PC-9 (cell line): Measurements from ENCODE around the gene MAP2K2. TPM values are rescaled to one million over a fixed set of nuclear protein-coding genes. Genes with fewer than 3 reads are reported as not detected.

Experiments used
- BruUV-seq: library from RNA; stranded (reverse); fragments of 400-500 nt; replicated peaks from 2 replicates; lab custom pipeline; 2021; lab: Mats Ljungman, UMichigan
- CTCF ChIA-PET: fragments of 300-600 bp; sonication (Branson Sonifier 250); formaldehyde crosslinking; loops from one replicate; lab custom pipeline; 2022; ENCODE audit warnings: antibody characterized with exemption; lab: Charles Lee
- POLR2A ChIA-PET: fragments of 300-600 bp; sonication (Branson Sonifier 250); formaldehyde crosslinking; loops from one replicate; lab custom pipeline; 2022; ENCODE audit warnings: antibody characterized with exemption; ENCODE audit not compliant: unreplicated experiment; lab: Charles Lee
- DNase-seq, 2 experiments: peaks; one replicate each; pipeline versions ENCODE4 v3.0.0 to v3.0.0-alpha.2; 2015 to 2022; ENCODE audit warnings: mixed read lengths in 1 of 2
- H2AFZ ChIP-seq: fragments of 200-600 bp; sonication (generic); 2 replicates; pipeline ENCODE4 v1.8.1; 2017; ENCODE audit warnings: antibody characterized with exemption
- H3F3A ChIP-seq: fragments of 200-600 bp; sonication (generic); 2 replicates; pipeline ENCODE4 v1.8.1; 2017; ENCODE audit warnings: antibody characterized with exemption, mild to moderate bottlenecking, low read depth; ENCODE audit not compliant: insufficient read depth
- H3K27ac ChIP-seq: fragments of 200-600 bp; sonication (generic); 2 replicates; pipeline ENCODE4 v1.6.1; 2016; ENCODE audit warnings: mixed run types
- H3K27me3 ChIP-seq: fragments of 200-600 bp; sonication (generic); 2 replicates; pipeline ENCODE4 v1.6.1; 2016; ENCODE audit warnings: low read depth, mixed run types; ENCODE audit not compliant: insufficient read depth
- H3K36me3 ChIP-seq: fragments of 200-600 bp; sonication (generic); 2 replicates; pipeline ENCODE4 v1.6.1; 2016; ENCODE audit warnings: low read depth, mixed run types
- H3K4me1 ChIP-seq: fragments of 200-600 bp; sonication (generic); replicated peaks from 2 replicates; pipeline ENCODE4 v1.6.1; 2016; ENCODE audit warnings: mixed run types; ENCODE audit not compliant: insufficient read depth
- H3K4me2 ChIP-seq: fragments of 200-600 bp; sonication (generic); 2 replicates; pipeline ENCODE4 v1.6.1; 2017; ENCODE audit warnings: mixed run types
- H3K4me3 ChIP-seq: fragments of 200-600 bp; sonication (generic); 2 replicates; pipeline ENCODE4 v1.6.1; 2016; ENCODE audit warnings: mixed run types
- H3K79me2 ChIP-seq: fragments of 200-600 bp; sonication (generic); 2 replicates; pipeline ENCODE4 v1.6.1; 2017; ENCODE audit warnings: low read depth, mixed run types
- H3K9me2 ChIP-seq: fragments of 200-600 bp; sonication (generic); 2 replicates; pipeline ENCODE4 v1.8.1; 2017; ENCODE audit warnings: mild to moderate bottlenecking; ENCODE audit not compliant: insufficient read depth
- H3K9me3 ChIP-seq: fragments of 200-600 bp; sonication (generic); 2 replicates; pipeline ENCODE4 v1.8.1; 2016; ENCODE audit warnings: low read depth; ENCODE audit not compliant: insufficient read depth
- H4K20me1 ChIP-seq: fragments of 200-600 bp; sonication (generic); 2 replicates; pipeline ENCODE4 v1.8.1; 2017; ENCODE audit not compliant: insufficient read depth
- CTCF ChIP-seq: fragments of 200-600 bp; sonication (generic); conservative IDR thresholded peaks from 2 replicates; pipeline ENCODE4 v1.6.1; 2017; ENCODE audit warnings: mixed run types, antibody characterized with exemption, mild to moderate bottlenecking, moderate library complexity
- EZH2 ChIP-seq: fragments of 200-600 bp; sonication (generic); IDR thresholded peaks from 2 replicates; pipeline ENCODE4 v1.8.0; 2017; ENCODE audit warnings: antibody characterized with exemption, low read depth
- intact Hi-C: fragments of 100-400 bp; cut with micrococcal nuclease; formaldehyde crosslinking; loops from one replicate; pipeline ENCODE4 v1.10.0; 2022; ENCODE audit not compliant: unreplicated experiment
- total RNA-seq: library from RNA; stranded (reverse); gene quantifications from 2 replicates; pipeline ENCODE4 v1.2.3, GENCODE V29; 2021

MAP2K2 gene
- total RNA-seq, 1 experiment from 2014 or later = 160 TPM

- TF ChIP-seq EZH2 = no peak
- no peak for TF ChIP-seq CTCF
- BruUV-seq = no TSS peak
- no peak overlapping the region for H3K4me3 ChIP-seq
- H3K4me1 ChIP-seq = no peaks in the 10 kb centered on the region; the same call in 1 of the 2 replicates
- intact Hi-C loops = loop anchor here (5.0 to 10.0 kb wide), 2 partner anchors 75 to 113 kb away; partner anchors contain the start of genes ANKRD24 and SIRT6
- H3K79me2 ChIP-seq = peaks cover 6% of the 10 kb centered on the region
- H3K27ac ChIP-seq = no peak overlapping the region
- CTCF ChIA-PET = no interaction called here
- no peaks in the 10 kb centered on the region for H3K27me3 ChIP-seq
- no peaks in the 10 kb centered on the region for H3K9me3 ChIP-seq
- H3K4me2 ChIP-seq = no peak overlapping the region
- no peaks in the 10 kb centered on the region for H3K9me2 ChIP-seq
- POLR2A ChIA-PET = no interaction called here
- H4K20me1 ChIP-seq = no peaks in the 10 kb centered on the region
- H3F3A ChIP-seq = peaks cover 3% of the 10 kb centered on the region; the same call in 1 of the 2 replicates
- H2AFZ ChIP-seq = no peak overlapping the region
- H3K36me3 ChIP-seq = no peaks in the 10 kb centered on the region
- DNase-seq = no peak
Observed at GRCh38 chr19:4069331-4069959, 54.5 kb downstream of the MAP2K2 start.

DNA sequence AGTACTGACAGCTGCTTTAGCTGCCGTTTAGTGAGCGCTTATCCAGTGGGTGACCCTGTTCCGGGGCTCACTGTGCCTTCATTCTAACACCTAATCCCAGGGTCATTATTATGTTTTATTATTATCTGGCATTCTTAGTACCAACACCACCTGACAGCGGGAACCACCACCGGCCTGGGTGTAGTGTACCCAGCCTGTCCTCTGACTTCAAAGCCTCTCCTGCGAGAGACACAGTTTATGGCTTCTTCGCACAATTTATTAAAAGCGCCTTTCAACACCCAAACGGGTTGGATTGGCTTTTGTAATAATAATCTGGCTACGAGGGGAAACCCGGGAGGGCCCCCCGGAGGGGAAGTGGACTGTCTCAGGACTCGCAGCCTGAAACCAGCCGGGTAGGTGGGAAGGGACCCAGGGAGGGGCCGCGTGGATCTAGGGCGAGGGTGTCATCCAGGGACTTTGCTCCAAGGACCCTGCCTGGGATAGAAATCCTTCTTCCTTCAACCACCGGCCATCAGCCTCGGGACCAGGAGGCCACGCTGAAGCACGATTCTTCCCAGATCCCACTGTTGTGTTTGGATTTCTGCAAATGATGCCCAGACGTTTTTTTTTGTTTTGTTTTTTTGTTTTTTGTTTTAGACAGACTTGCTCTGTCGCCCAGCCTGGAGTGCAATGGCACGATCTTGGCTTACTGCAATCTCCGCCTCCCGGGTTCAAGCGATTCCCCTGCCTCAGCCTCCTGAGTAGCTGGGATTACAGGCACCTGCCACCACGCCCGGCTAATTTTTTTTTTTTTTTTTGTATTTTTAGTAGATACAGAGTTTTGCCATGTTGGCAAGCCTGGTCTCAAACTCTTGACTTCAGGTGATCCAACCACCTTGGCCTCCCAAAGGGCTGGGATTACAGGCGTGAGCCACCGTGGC is 55.6 kb downstream of the MAP2K2 start:
- Histone ChIP-seq H3K4me1 (peaks cover 4% of the 10 kb centered on the region), H3K27ac (no peak overlapping the region), H3K9me2 (no peaks in the 10 kb centered on the region), H3K4me3 (peak overlapping the region; percentile 69), H3K36me3 (no peaks in the 10 kb centered on the region), H2AFZ (no peak overlapping the region), H3K9me3 (no peaks in the 10 kb centered on the region), H4K20me1 (peaks cover 6% of the 10 kb centered on the region), H3K27me3 (no peaks in the 10 kb centered on the region), H3F3A (peaks cover 3% of the 10 kb centered on the region; the same call in 1 of the 2 replicates), H3K4me2 (peak overlapping the region; percentile 76), H3K79me2 (peaks cover 17% of the 10 kb centered on the region)
- TF ChIP-seq EZH2 (no peak), CTCF (no peak)
- no peak for DNase-seq
- TSS peak; percentile 64 for BruUV-seq
- ChIA-PET POLR2A (no interaction called here), CTCF (no interaction called here)
- intact Hi-C loops = loop anchor here (5.0 to 10.0 kb wide), 2 partner anchors 76 to 114 kb away; partner anchors contain the start of genes ANKRD24 and SIRT6

GRCh38 chr19:4067396-4068046 is 56.4 kb downstream of the MAP2K2 start:
- Histone ChIP-seq H3F3A (peaks cover 2% of the 10 kb centered on the region; the same call in 1 of the 2 replicates), H3K27ac (peak overlapping the region; percentile 53; the same call in 1 of the 2 replicates), H3K4me1 (peaks cover 12% of the 10 kb centered on the region), H2AFZ (peak overlapping the region; percentile 60; the same call in 1 of the 2 replicates), H3K36me3 (no peaks in the 10 kb centered on the region), H3K79me2 (peaks cover 25% of the 10 kb centered on the region), H4K20me1 (peaks cover 13% of the 10 kb centered on the region), H3K4me2 (peak overlapping the region; percentile 76), H3K4me3 (peak overlapping the region; percentile 69), H3K9me3 (no peaks in the 10 kb centered on the region), H3K9me2 (no peaks in the 10 kb centered on the region), H3K27me3 (no peaks in the 10 kb centered on the region)
- DNase-seq = no peak
- no TSS peak for BruUV-seq
- no peak for TF ChIP-seq CTCF
- no peak for TF ChIP-seq EZH2
- POLR2A ChIA-PET = interaction anchor here (0.6 kb wide), 1 partner anchor 64 kb away, joined by 6 read pairs; no protein-coding TSS in a partner anchor
- intact Hi-C loops = loop anchor here (5.0 to 10.0 kb wide), 2 partner anchors 77 to 115 kb away; partner anchors contain the start of genes ANKRD24 and SIRT6
- CTCF ChIA-PET = interaction anchor here (1.0 kb wide), 1 partner anchor 80 kb away, joined by 4 read pairs; no protein-coding TSS in a partner anchor
